H1 (cell line): ENCODE results near the gene RPL37A. TPM values are rescaled to one million over a fixed set of nuclear protein-coding genes. Genes with fewer than 3 reads are reported as not detected.

ENCODE experiments used
- CTCF ChIA-PET: fragments of 300-600 bp; sonication (Branson Sonifier 250); formaldehyde crosslinking; loops from one replicate; lab custom pipeline; 2021; ENCODE audit not compliant: partially characterized antibody; lab: Charles Lee
- POLR2A ChIA-PET: fragments of 300-600 bp; sonication (Branson Sonifier 250); formaldehyde crosslinking; loops from one replicate; lab custom pipeline; 2021; ENCODE audit warnings: inconsistent platforms; ENCODE audit not compliant: partially characterized antibody; lab: Charles Lee
- DNase-seq, 2 experiments: peaks; one replicate each; pipeline versions ENCODE4 v3.0.0 to v3.0.0-alpha.2; 2010 to 2022; ENCODE audit warnings: low spot score in 2 of 2, low read depth in 1 of 2, mixed read lengths in 1 of 2
- FAIRE-seq: peaks from 2 replicates; lab custom pipeline; 2011; peaks lifted over from hg19 to GRCh38; lab: Jason Lieb, UNC
- H2AFZ ChIP-seq: 2 replicates; pipeline ENCODE4 v1.8.1; 2012; ENCODE audit warnings: low read length, inconsistent platforms
- H2AK5ac ChIP-seq: 2 replicates; pipeline ENCODE4 v1.6.1; 2013; ENCODE audit warnings: low read depth, low read length
- H2BK120ac ChIP-seq: replicated peaks from 2 replicates; pipeline ENCODE3; 2013; ENCODE audit warnings: low read depth, low read length, inconsistent platforms
- H2BK12ac ChIP-seq: 2 replicates; pipeline ENCODE4 v1.6.1; 2013; ENCODE audit warnings: low read depth, low read length
- H2BK15ac ChIP-seq: 2 replicates; pipeline ENCODE4 v1.6.1; 2013; ENCODE audit warnings: low read length
- H2BK20ac ChIP-seq: 2 replicates; pipeline ENCODE4 v1.6.1; 2013; ENCODE audit warnings: low read length
- H2BK5ac ChIP-seq: 2 replicates; pipeline ENCODE4 v1.6.1; 2013; ENCODE audit warnings: low read depth, low read length
- H3K14ac ChIP-seq: 2 replicates; pipeline ENCODE4 v1.6.1; 2013; ENCODE audit warnings: inconsistent platforms; ENCODE audit not compliant: insufficient read length
- H3K18ac ChIP-seq: 2 replicates; pipeline ENCODE4 v1.6.1; 2013; ENCODE audit warnings: low read length; ENCODE audit errors: extremely low read depth
- H3K23ac ChIP-seq: 2 replicates; pipeline ENCODE4 v1.6.1; 2013; ENCODE audit warnings: inconsistent platforms; ENCODE audit not compliant: insufficient read length
- H3K23me2 ChIP-seq: 2 replicates; pipeline ENCODE4 v1.6.1; 2013; ENCODE audit warnings: low read depth, low read length
- H3K27ac ChIP-seq: 2 replicates; pipeline ENCODE4 v1.6.1; 2011; ENCODE audit warnings: low read depth, low read length, inconsistent platforms
- H3K27me3 ChIP-seq, 4 experiments: replicated peaks in 1 of 4; 1 replicate in 1 of 4; 2 replicates in 3 of 4; pipeline versions ENCODE4 v1.6.1 to v1.8.1; 2011 to 2013; ENCODE audit warnings: low read length in 3 of 4, mild to moderate bottlenecking in 3 of 4, inconsistent platforms in 2 of 4, mixed read lengths in 2 of 4, moderate library complexity in 1 of 4; ENCODE audit not compliant: control insufficient read depth in 3 of 4, insufficient read depth in 3 of 4; ENCODE audit errors: extremely low read depth in 1 of 4
- H3K36me3 ChIP-seq, 4 experiments: 2 replicates each; pipeline versions ENCODE4 v1.6.1 to v1.8.1; 2011 to 2013; ENCODE audit warnings: mild to moderate bottlenecking in 4 of 4, low read length in 3 of 4, moderate library complexity in 2 of 4, control low read depth in 1 of 4, inconsistent platforms in 1 of 4; ENCODE audit not compliant: insufficient read depth in 4 of 4, control insufficient read depth in 2 of 4
- H3K4ac ChIP-seq: replicated peaks from 2 replicates; pipeline ENCODE3; 2013; ENCODE audit warnings: low read length, low read depth, mixed read lengths, inconsistent platforms; ENCODE audit not compliant: insufficient read length
- H3K4me1 ChIP-seq, 4 experiments: replicated peaks in 1 of 4; 1 replicate in 1 of 4; 2 replicates in 3 of 4; pipeline versions ENCODE4 v1.6.1 to v1.8.1; 2011 to 2013; ENCODE audit warnings: low read length in 3 of 4, inconsistent platforms in 2 of 4, mixed read lengths in 1 of 4; ENCODE audit not compliant: insufficient read depth in 4 of 4, control insufficient read depth in 3 of 4
- H3K4me2 ChIP-seq, 2 experiments: 2 replicates each; pipeline versions ENCODE4 v1.6.1 to v1.8.1; 2011 to 2013; ENCODE audit warnings: low read depth in 2 of 2, low read length in 2 of 2, control low read depth in 1 of 2, inconsistent platforms in 1 of 2, mild to moderate bottlenecking in 1 of 2; ENCODE audit not compliant: insufficient read depth in 1 of 2
- H3K4me3 ChIP-seq, 4 experiments: fragments of 200-600, 300-600 bp in 1 of 4; sonication (generic), shearing (Covaris generic), sonication (Bioruptor Twin) in 1 of 4; 2 replicates each; pipeline versions ENCODE4 v1.5.1 to v1.8.1; 2011 to 2016; ENCODE audit warnings: low read length in 4 of 4, low read depth in 3 of 4, control low read depth in 2 of 4, inconsistent platforms in 2 of 4, mild to moderate bottlenecking in 2 of 4, mixed read lengths in 1 of 4, moderate library complexity in 1 of 4; ENCODE audit not compliant: insufficient read depth in 2 of 4; ENCODE audit errors: extremely low read depth in 1 of 4
- H3K56ac ChIP-seq: replicated peaks from 2 replicates; pipeline ENCODE3; 2013; ENCODE audit warnings: low read depth, mild to moderate bottlenecking, mixed read lengths, low read length, inconsistent platforms; ENCODE audit not compliant: insufficient read length
- H3K79me1 ChIP-seq: 2 replicates; pipeline ENCODE4 v1.6.1; 2013; ENCODE audit warnings: low read depth, low read length, control low read depth
- H3K79me2 ChIP-seq, 2 experiments: 2 replicates each; pipeline versions ENCODE4 v1.6.1 to v1.8.1; 2012 to 2013; ENCODE audit warnings: low read length in 2 of 2, mild to moderate bottlenecking in 2 of 2, inconsistent platforms in 1 of 2; ENCODE audit not compliant: insufficient read depth in 2 of 2, control insufficient read depth in 1 of 2
- H3K9ac ChIP-seq, 4 experiments: replicated peaks in 1 of 4; 1 replicate in 1 of 4; 2 replicates in 3 of 4; pipeline versions ENCODE4 v1.6.1 to v1.8.1; 2011 to 2013; ENCODE audit warnings: low read depth in 3 of 4, low read length in 3 of 4, control low read depth in 2 of 4, mild to moderate bottlenecking in 2 of 4, moderate library complexity in 2 of 4, inconsistent platforms in 1 of 4; ENCODE audit errors: extremely low read depth in 1 of 4
- H3K9me3 ChIP-seq, 2 experiments: 2 replicates each; pipeline versions ENCODE4 v1.6.1 to v1.8.1; 2012 to 2013; ENCODE audit warnings: mild to moderate bottlenecking in 2 of 2, moderate library complexity in 2 of 2, control low read depth in 1 of 2, inconsistent platforms in 1 of 2, low read depth in 1 of 2, low read length in 1 of 2, mixed read lengths in 1 of 2; ENCODE audit not compliant: insufficient read depth in 2 of 2
- H4K20me1 ChIP-seq, 2 experiments: replicated peaks in 1 of 2; 2 replicates each; pipeline versions ENCODE3 to v1.8.1; 2011 to 2013; ENCODE audit warnings: inconsistent platforms in 2 of 2, low read length in 2 of 2, mild to moderate bottlenecking in 1 of 2; ENCODE audit not compliant: insufficient read depth in 2 of 2, control insufficient read depth in 1 of 2
- H4K5ac ChIP-seq: 2 replicates; pipeline ENCODE4 v1.6.1; 2013; ENCODE audit warnings: low read length, low read depth, mixed read lengths, inconsistent platforms; ENCODE audit not compliant: insufficient read length
- H4K8ac ChIP-seq: 2 replicates; pipeline ENCODE4 v1.8.0; 2013; ENCODE audit warnings: mild to moderate bottlenecking, moderate library complexity, low read length, inconsistent platforms; ENCODE audit not compliant: insufficient read depth; ENCODE audit errors: extremely low read depth
- H4K91ac ChIP-seq: replicated peaks from 2 replicates; pipeline ENCODE3; 2013; ENCODE audit warnings: low read length, mixed read lengths, inconsistent platforms; ENCODE audit not compliant: insufficient read length
- CBX8 ChIP-seq: fragments of 300-800, 300-1000 bp; sonication (generic); IDR thresholded peaks from 2 replicates; pipeline ENCODE4 v1.7.1; 2016; ENCODE audit warnings: low read depth, low read length, borderline replicate concordance
- GABPA ChIP-seq: IDR thresholded peaks from 2 replicates; pipeline ENCODE4 v1.6.1; 2011; ENCODE audit warnings: mild to moderate bottlenecking, low read length, moderate library complexity, borderline replicate concordance; ENCODE audit not compliant: insufficient read depth
- GTF2F1 ChIP-seq: IDR thresholded peaks from 2 replicates; pipeline ENCODE4 v1.6.1; 2012; ENCODE audit warnings: low read depth, low read length, improper control_type of control experiment, borderline replicate concordance
- RAD21 ChIP-seq, 2 experiments: IDR thresholded peaks in 1 of 2; conservative IDR thresholded peaks in 1 of 2; 2 replicates each; pipeline ENCODE4 v1.6.1; 2011; ENCODE audit warnings: low read depth in 2 of 2, low read length in 2 of 2, improper control_type of control experiment in 1 of 2, inconsistent platforms in 1 of 2, mild to moderate bottlenecking in 1 of 2, moderate library complexity in 1 of 2
- TEAD4 ChIP-seq: IDR thresholded peaks from 2 replicates; pipeline ENCODE4 v1.6.1; 2012; ENCODE audit warnings: low read depth, low read length, inconsistent platforms, mixed read lengths
- WGBS, 2 experiments: shearing (Covaris generic) in 1 of 2; methylation state at CpG; one replicate each; pipeline versions ENCODE4 v1.1.6 to v1.1.7; 2013 to 2015; ENCODE audit warnings: low lambda C conversion rate in 2 of 2, mixed read lengths in 2 of 2, inconsistent platforms in 1 of 2, low coverage in 1 of 2, missing lambda C conversion rate in 1 of 2; ENCODE audit not compliant: insufficient replicate concordance in 2 of 2, insufficient coverage in 1 of 2, insufficient read length in 1 of 2; ENCODE audit errors: extremely low coverage in 1 of 2, missing lambda C conversion rate in 1 of 2; 5-methylcytosine and 5-hydroxymethylcytosine counted together
- polyA plus RNA-seq, 7 experiments: library from polyadenylated mRNA; depleted of rRNA in 3 of 7; stranded (reverse) in 5 of 7; unstranded in 2 of 7; fragments of >200 nt in 5 of 7; fragments of 200-250 nt in 2 of 7; gene quantifications; 1 replicate in 5 of 7; 2 replicates in 1 of 7; 4 replicates in 1 of 7; pipeline versions ENCODE4 v1.2.1 to v1.2.3, GENCODE V29; 2011 to 2013; ENCODE audit warnings: missing spikeins in 2 of 7, mixed read lengths in 2 of 7
- total RNA-seq: library from RNA; stranded (reverse); fragmentation: NEBNext Ultra II Directional; extraction: Animal tissue kit (Norgen Biotek cat#: 25700); gene quantifications from 2 replicates; pipeline ENCODE4 v1.2.1, GENCODE V29; 2021
- TF ChIP-seq, protein P1 (sequence below): IDR thresholded peaks from 2 replicates; pipeline ENCODE4 v1.6.1; 2012; ENCODE audit warnings: low read length, inconsistent platforms

RPL37A gene
- total and polyA plus RNA-seq, 2 of the 8 experiments (the other 6 are each of a cell fraction or from before 2014, with no cell fraction given), result 1,737 to 3,180 TPM

DNA sequence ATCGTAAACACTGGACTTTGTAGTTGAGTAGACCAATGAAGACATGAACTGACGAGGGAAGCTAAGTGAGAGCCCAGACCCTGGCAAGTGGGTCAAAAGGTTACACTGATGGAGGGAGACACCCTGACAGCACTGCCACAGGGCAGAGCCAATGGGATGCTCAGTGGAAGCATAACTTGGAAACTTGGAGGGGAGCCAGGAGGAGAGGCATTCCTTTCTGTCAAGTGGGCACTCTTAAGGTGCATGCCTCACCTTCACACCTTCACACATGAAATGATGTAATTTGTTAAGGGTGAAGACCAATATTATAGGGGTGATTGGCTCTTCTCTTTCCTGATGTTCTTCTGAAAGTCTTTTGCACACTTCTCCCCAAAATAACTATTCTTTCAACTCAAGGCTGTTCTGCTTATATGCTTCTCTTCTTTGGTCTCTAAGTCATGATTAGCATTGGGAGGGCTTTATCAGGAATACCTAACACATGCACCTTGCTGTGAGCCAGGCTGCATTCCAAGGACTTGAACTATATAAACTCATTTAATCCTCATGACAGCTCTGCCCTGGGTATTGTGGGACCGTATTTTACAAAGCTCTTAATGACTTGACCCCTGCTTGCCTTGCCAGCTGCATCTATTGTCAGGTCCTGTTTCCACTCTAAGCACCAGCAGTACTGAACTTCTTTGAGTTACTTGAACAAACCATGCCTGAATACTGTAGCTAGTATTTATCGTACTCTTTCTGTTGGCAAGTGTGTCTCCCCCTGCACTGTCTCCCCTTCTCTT is 19.0 kb downstream of the RPL37A start:
- no peak overlapping the region for H2BK15ac ChIP-seq
- TF ChIP-seq TEAD4, result peak; percentile 44; the same call in 1 of the 2 replicates
- no peak for TF ChIP-seq RAD21 (IDR thresholded peaks at IDR 0.05 in 1 of 2, conservative IDR thresholded peaks at IDR 0.05 in 1 of 2; ENCODE audit: low read depth in 2 of 2, low read length in 2 of 2)
- TF ChIP-seq CBX8, result no peak
- no peak for TF ChIP-seq GABPA
- TF ChIP-seq GTF2F1, result no peak
- TF ChIP-seq, protein P1, sequence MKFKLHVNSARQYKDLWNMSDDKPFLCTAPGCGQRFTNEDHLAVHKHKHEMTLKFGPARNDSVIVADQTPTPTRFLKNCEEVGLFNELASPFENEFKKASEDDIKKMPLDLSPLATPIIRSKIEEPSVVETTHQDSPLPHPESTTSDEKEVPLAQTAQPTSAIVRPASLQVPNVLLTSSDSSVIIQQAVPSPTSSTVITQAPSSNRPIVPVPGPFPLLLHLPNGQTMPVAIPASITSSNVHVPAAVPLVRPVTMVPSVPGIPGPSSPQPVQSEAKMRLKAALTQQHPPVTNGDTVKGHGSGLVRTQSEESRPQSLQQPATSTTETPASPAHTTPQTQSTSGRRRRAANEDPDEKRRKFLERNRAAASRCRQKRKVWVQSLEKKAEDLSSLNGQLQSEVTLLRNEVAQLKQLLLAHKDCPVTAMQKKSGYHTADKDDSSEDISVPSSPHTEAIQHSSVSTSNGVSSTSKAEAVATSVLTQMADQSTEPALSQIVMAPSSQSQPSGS, result no peak
- TF ChIP-seq, all 59 proteins: peak for 1
- H3K9me3 ChIP-seq, result no peaks in the 10 kb centered on the region
- no peak overlapping the region for H3K27ac ChIP-seq
- no peak overlapping the region for H3K4me2 ChIP-seq
- H3K23me2 ChIP-seq, result no peaks in the 10 kb centered on the region
- H2AK5ac ChIP-seq, result no peak overlapping the region
- POLR2A ChIA-PET, result interaction anchor here (0.6 to 2.3 kb wide), 8 partner anchors 11 to 149 kb away, joined by 3 to 8 read pairs (median 4); partner anchors contain the start of gene RPL37A
- no peak overlapping the region for H2BK5ac ChIP-seq
- H2BK12ac ChIP-seq, result no peak overlapping the region
- no peak overlapping the region for H2AFZ ChIP-seq
- no peak overlapping the region for H3K56ac ChIP-seq
- no peak overlapping the region for H3K14ac ChIP-seq
- peaks cover 0 to 7% (median 0%) of the 10 kb centered on the region in 4 experiments; a peak in 2 of 8 replicates for H3K36me3 ChIP-seq
- H4K20me1 ChIP-seq, result peaks cover 0 to 10% of the 10 kb centered on the region in 2 experiments
- H3K79me1 ChIP-seq, result no peaks in the 10 kb centered on the region
- H3K4ac ChIP-seq, result no peak overlapping the region
- H4K5ac ChIP-seq, result no peak overlapping the region
- CTCF ChIA-PET, result interaction anchor here (0.6 to 12.8 kb wide), 42 partner anchors 8 to 872 kb away, joined by 3 to 493 read pairs (median 6); partner anchors contain the start of genes IGFBP2 and MARCHF4
- no peak overlapping the region for H3K9ac ChIP-seq
- no peak overlapping the region for H2BK20ac ChIP-seq
- H3K4me1 ChIP-seq, result no peaks in the 10 kb centered on the region; a peak in 1 of 7 replicates
- DNase-seq (no peak), FAIRE-seq (no peak)
- H3K27me3 ChIP-seq, result no peaks in the 10 kb centered on the region
- no peak overlapping the region for H4K91ac ChIP-seq
- 81% methylated on average over 4 of the region's 4 CpGs; no CpG with 5 or more reads in 1 of the 2 experiments for WGBS, 2 experiments
- no peak overlapping the region for H2BK120ac ChIP-seq
- no peak overlapping the region for H4K8ac ChIP-seq
- no peak overlapping the region for H3K18ac ChIP-seq
- no peaks in the 10 kb centered on the region for H3K79me2 ChIP-seq
- H3K23ac ChIP-seq, result no peak overlapping the region
- no peak overlapping the region for H3K4me3 ChIP-seq
